Natural killer cell treated with Interleukin-12 subunit alpha and Interleukin-12 subunit beta and Interleukin-15 and Interleukin-18, amount 100 ng/mL, for 72 hours (primary cell): ENCODE results near the gene WNT9B. TPM values are rescaled to one million over a fixed set of nuclear protein-coding genes. Genes with fewer than 3 reads are reported as not detected.

Experiments used
- ATAC-seq, 2 donors: fragments of 150-1000 bp; cut with Tn5 transposase in 1 of 2; sonication (Bioruptor Pico), chemical (Tn5 transposase) in 1 of 2; 2 replicates each; pipeline ENCODE4 v1.10.0; 2021
- DNase-seq: peaks from one replicate; pipeline ENCODE4 v3.0.0; 2022; ENCODE audit warnings: low spot score
- H3K27ac Mint-ChIP-seq, 2 donors: 1 replicate in 1 of 2; 2 replicates in 1 of 2; pipeline ENCODE4 v1.8.0; 2022; ENCODE audit warnings: mixed read lengths in 2 of 2, mild to moderate bottlenecking in 1 of 2, moderate library complexity in 1 of 2
- H3K27me3 Mint-ChIP-seq, 2 donors: 1 replicate in 1 of 2; 2 replicates in 1 of 2; pipeline ENCODE4 v1.8.0; 2022; ENCODE audit warnings: mixed read lengths in 2 of 2
- H3K36me3 Mint-ChIP-seq: one replicate; pipeline ENCODE4 v1.8.0; 2022; ENCODE audit warnings: mixed read lengths
- H3K4me1 Mint-ChIP-seq, 2 donors: 1 replicate in 1 of 2; 2 replicates in 1 of 2; pipeline ENCODE4 v1.8.0; 2022; ENCODE audit warnings: low read depth in 2 of 2, mixed read lengths in 2 of 2, mild to moderate bottlenecking in 1 of 2
- H3K4me3 Mint-ChIP-seq: one replicate; pipeline ENCODE4 v1.8.0; 2022; ENCODE audit warnings: mixed read lengths
- H3K9me3 Mint-ChIP-seq: 2 replicates; pipeline ENCODE4 v1.8.0; 2022; ENCODE audit warnings: mixed read lengths
- total RNA-seq, 2 donors: library from RNA; stranded (reverse); gene quantifications; one replicate each; pipeline ENCODE4 v1.2.3, GENCODE V29; 2022

WNT9B gene
- total RNA-seq, 2 donors from 2014 or later, result not detected

- peak overlapping the region; percentile 93 for H3K4me3 Mint-ChIP-seq
- H3K36me3 Mint-ChIP-seq, result peaks cover 22% of the 10 kb centered on the region
- H3K27me3 Mint-ChIP-seq, result no peaks in the 10 kb centered on the region
- H3K4me1 Mint-ChIP-seq, result peaks cover 54 to 64% of the 10 kb centered on the region in 2 donors
- DNase-seq, result no peak
- H3K9me3 Mint-ChIP-seq, result no peaks in the 10 kb centered on the region
- peak overlapping the region; percentile 57 to 72 for H3K27ac Mint-ChIP-seq
- no peak for ATAC-seq
These were observed 73.9 kb downstream of the WNT9B start for GRCh38 chr17:46925185-46925868.

- H3K27me3 Mint-ChIP-seq, result no peaks in the 10 kb centered on the region
- no peaks in the 10 kb centered on the region for H3K9me3 Mint-ChIP-seq
- DNase-seq (no peak), ATAC-seq (no peak)
- no peak overlapping the region for H3K4me3 Mint-ChIP-seq
- H3K36me3 Mint-ChIP-seq, result peaks cover 25% of the 10 kb centered on the region
- peaks cover 42 to 50% of the 10 kb centered on the region in 2 donors for H3K4me1 Mint-ChIP-seq
- H3K27ac Mint-ChIP-seq, result no peak overlapping the region
These were observed 77.3 kb downstream of the WNT9B start for GRCh38 chr17:46928467-46929261.

GRCh38 chr17:46929413-46929812 lies 78.0 kb downstream of the WNT9B start:
- Mint-ChIP-seq H3K36me3 (peaks cover 31% of the 10 kb centered on the region), H3K27ac (no peak overlapping the region), H3K27me3 (no peaks in the 10 kb centered on the region), H3K4me3 (no peak overlapping the region), H3K9me3 (no peaks in the 10 kb centered on the region), H3K4me1 (peaks cover 36 to 44% of the 10 kb centered on the region in 2 donors)
- no peak for ATAC-seq
- DNase-seq, result no peak

DNA sequence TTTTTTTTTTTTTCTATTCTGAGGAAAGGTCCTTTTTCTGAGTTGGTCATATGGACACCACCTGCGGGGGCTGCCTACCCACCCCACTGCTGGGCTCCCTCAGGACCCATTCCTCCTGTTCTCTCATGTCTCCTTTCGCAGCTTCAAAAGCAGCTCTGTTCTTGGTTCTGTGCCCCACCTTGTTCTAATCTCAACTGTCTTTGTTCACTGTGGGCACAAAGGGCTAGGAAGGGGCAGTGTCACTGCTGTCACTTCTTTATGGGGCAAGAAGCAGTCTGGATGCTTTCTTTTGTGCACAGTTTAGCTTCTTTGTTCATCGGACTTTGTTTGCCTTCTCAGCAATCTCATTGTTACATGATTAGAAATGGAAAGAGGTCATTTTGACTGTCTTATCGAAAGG lies 78.7 kb downstream of the WNT9B start:
- H3K36me3 Mint-ChIP-seq, result peaks cover 34% of the 10 kb centered on the region

GRCh38 chr17:46931596-46931995 lies 80.2 kb downstream of the WNT9B start:
- H3K27ac Mint-ChIP-seq, result no peak overlapping the region
- peaks cover 23 to 25% of the 10 kb centered on the region in 2 donors for H3K4me1 Mint-ChIP-seq
- peaks cover 38% of the 10 kb centered on the region for H3K36me3 Mint-ChIP-seq
- no peak for DNase-seq
- H3K4me3 Mint-ChIP-seq, result no peak overlapping the region
- ATAC-seq, result no peak
- no peaks in the 10 kb centered on the region for H3K27me3 Mint-ChIP-seq
- H3K9me3 Mint-ChIP-seq, result no peaks in the 10 kb centered on the region

More for the DNA sequence above, 78.7 kb downstream of the WNT9B start:
- Mint-ChIP-seq H3K27ac (no peak overlapping the region), H3K27me3 (no peaks in the 10 kb centered on the region), H3K4me1 (peaks cover 34 to 39% of the 10 kb centered on the region in 2 donors), H3K9me3 (no peaks in the 10 kb centered on the region), H3K4me3 (no peak overlapping the region)
- ATAC-seq, result no peak
- DNase-seq, result no peak

GRCh38 chr17:46935658-46936266 lies 84.4 kb downstream of the WNT9B start:
- no peak for DNase-seq
- Mint-ChIP-seq H3K4me3 (no peak overlapping the region), H3K27ac (no peak overlapping the region), H3K27me3 (no peaks in the 10 kb centered on the region), H3K4me1 (no peaks in the 10 kb centered on the region), H3K36me3 (peaks cover 37% of the 10 kb centered on the region), H3K9me3 (no peaks in the 10 kb centered on the region)
- ATAC-seq, result no peak

Other genes with a start within 250 kb of the WNT9B start
- gene WNT3, start 32.9 kb upstream of the WNT9B start, total RNA-seq, result under 1 TPM; 0.20 to 0.29 TPM
- gene GOSR2, start 71.6 kb downstream of the WNT9B start, total RNA-seq, result 10 to 100 TPM; 76.9 to 79.8 TPM
- not detected for gene RPRML, start 127.7 kb downstream of the WNT9B start, total RNA-seq